Glomerular visceral epithelial cell (primary cell): ENCODE measurements around the gene C6orf47.

Experiments used
- DNase-seq: peaks from one replicate; pipeline ENCODE4 v3.0.0-alpha.2; 2016; ENCODE audit errors: extremely low spot score

The C6orf47 gene

GRCh38 chr6:31687860-31688693 is 27.5 kb upstream of the C6orf47 start:
- DNase-seq, result no peak

- no peak for DNase-seq
These were observed 26.7 kb upstream of the C6orf47 start for GRCh38 chr6:31687321-31687720.

GRCh38 chr6:31686483-31686882 is 25.9 kb upstream of the C6orf47 start:
- no peak for DNase-seq

- no peak for DNase-seq
These were observed 23.0 kb upstream of the C6orf47 start for GRCh38 chr6:31683591-31683990.

GRCh38 chr6:31681135-31681671 is 20.6 kb upstream of the C6orf47 start:
- DNase-seq, result peak; percentile 83

- DNase-seq, result peak; percentile 91
These were observed 19.9 kb upstream of the C6orf47 start, which contains the start of gene LY6G5C for GRCh38 chr6:31680226-31681134. TSS of gene LY6G5C (minus strand) at chr6:31681067. CDS start at chr6:31680373, 694 bp downstream.

GRCh38 chr6:31677955-31678354 is 17.4 kb upstream of the C6orf47 start:
- no peak for DNase-seq

GRCh38 chr6:31676904-31677303 is 16.3 kb upstream of the C6orf47 start:
- no peak for DNase-seq

GRCh38 chr6:31676322-31676903 is 15.8 kb upstream of the C6orf47 start:
- no peak for DNase-seq

GRCh38 chr6:31669676-31670075 is 9.1 kb upstream of the C6orf47 start, which contains the start of gene LY6G5B:
TSS of gene LY6G5B (plus strand) at chr6:31669976. CDS start at chr6:31670951, 975 bp downstream.
- no peak for DNase-seq

GRCh38 chr6:31666337-31666965 is 5.9 kb upstream of the C6orf47 start:
- DNase-seq, result no peak

- DNase-seq, result peak; percentile 97
These were observed 5.1 kb upstream of the C6orf47 start, which contains the start of gene CSNK2B for GRCh38 chr6:31665501-31666336. TSS of gene CSNK2B (plus strand) at chr6:31666080. CDS start at chr6:31666832, 752 bp downstream.

GRCh38 chr6:31664790-31665500 is 4.4 kb upstream of the C6orf47 start, which contains the start of gene GPANK1:
TSS of gene GPANK1 (minus strand) at chr6:31664997. CDS start at chr6:31664478, 519 bp downstream.
- peak; percentile 86 for DNase-seq

- DNase-seq, result peak; percentile 81
These were observed 3.6 kb upstream of the C6orf47 start for GRCh38 chr6:31663961-31664789.

GRCh38 chr6:31663126-31663960 is 2.8 kb upstream of the C6orf47 start:
- no peak for DNase-seq

- no peak for DNase-seq
These were observed 1.6 kb upstream of the C6orf47 start for GRCh38 chr6:31662124-31662723.
